ENCODE results near the gene ZG16B. TPM values are rescaled to one million over a fixed set of nuclear protein-coding genes. Genes with fewer than 3 reads are reported as not detected.

ZG16B gene
- total RNA-seq, 2 experiments from 2014 or later, result 2.3 to 3.1 TPM

GRCh38 chr16:2879854-2880508, 49.9 kb downstream of the ZG16B start:
- H3K9me3 Mint-ChIP-seq, result no peaks in the 10 kb centered on the region
- POLR2A ChIA-PET, result no interaction called here
- peaks cover 16% of the 10 kb centered on the region for H3K4me1 Mint-ChIP-seq
- H3K4me3 Mint-ChIP-seq, result no peak overlapping the region
- CTCF ChIA-PET, result interaction anchor here (1.1 to 3.8 kb wide), 2 partner anchors 12 to 39 kb away, joined by 3 to 16 read pairs; no protein-coding TSS in a partner anchor
- no peaks in the 10 kb centered on the region for H3K36me3 Mint-ChIP-seq (ENCODE audit: low read depth)
- no peak for DNase-seq
- peaks cover 7% of the 10 kb centered on the region for H3K27me3 Mint-ChIP-seq
- H3K27ac Mint-ChIP-seq, result no peak overlapping the region

Other genes with a start within 250 kb of the ZG16B start
- 10 to 100 TPM; 31.6 to 34.4 TPM for gene KCTD5, start 147.8 kb upstream of the ZG16B start, total RNA-seq
- 1 to 10 TPM; 1.5 to 1.7 TPM for gene PRSS27, start 110.1 kb upstream of the ZG16B start, total RNA-seq
- 100 to 1,000 TPM; 512 to 565 TPM for gene SRRM2, start 77.7 kb upstream of the ZG16B start, total RNA-seq
- 100 to 1,000 TPM; 224 to 249 TPM for gene ELOB, start 53.0 kb upstream of the ZG16B start, total RNA-seq
- gene PRSS33, start 42.7 kb upstream of the ZG16B start, total RNA-seq, result not detected
- gene PRSS41, start 31.8 kb upstream of the ZG16B start, total RNA-seq, result not detected
- gene PRSS21, start 13.1 kb upstream of the ZG16B start, total RNA-seq, result under 1 TPM; 0.27 to 0.67 TPM
- gene PRSS22, start 27.9 kb downstream of the ZG16B start, total RNA-seq, result not detected
- gene FLYWCH2, start 52.9 kb downstream of the ZG16B start, total RNA-seq, result 10 to 100 TPM; 16.8 to 21.0 TPM
- gene FLYWCH1, start 81.6 kb downstream of the ZG16B start, total RNA-seq, result 10 to 100 TPM; 46.8 to 52.7 TPM
- under 1 TPM in 1 of 2 experiments, not detected in 1; 0.08 TPM for gene KREMEN2, start 134.0 kb downstream of the ZG16B start, total RNA-seq
- gene PAQR4, start 139.0 kb downstream of the ZG16B start, total RNA-seq, result 10 to 100 TPM; 49.7 to 50.9 TPM
- 100 to 1,000 TPM; 122 to 151 TPM for gene PKMYT1, start 150.1 kb downstream of the ZG16B start, total RNA-seq
- not detected for gene CLDN9, start 182.6 kb downstream of the ZG16B start, total RNA-seq
- not detected for gene CLDN6, start 187.9 kb downstream of the ZG16B start, total RNA-seq
- 1 to 10 TPM; 1.8 to 2.1 TPM for gene TNFRSF12A, start 190.1 kb downstream of the ZG16B start, total RNA-seq
- gene HCFC1R1, start 193.6 kb downstream of the ZG16B start, total RNA-seq, result 10 to 100 TPM; 38.3 to 44.1 TPM
- 10 to 100 TPM; 49.5 to 58.4 TPM for gene THOC6, start 193.7 kb downstream of the ZG16B start, total RNA-seq
- under 1 TPM; 0.20 to 0.23 TPM for gene BICDL2, start 206.6 kb downstream of the ZG16B start, total RNA-seq
- gene MMP25, start 216.3 kb downstream of the ZG16B start, total RNA-seq, result 10 to 100 TPM; 18.1 to 19.8 TPM
- 1,000 to 10,000 TPM; 2,973 to 3,212 TPM for gene IL32, start 235.3 kb downstream of the ZG16B start, total RNA-seq

All from activated CD4-positive, alpha-beta T cell treated with anti-CD3 and anti-CD28 coated beads, Interleukin-2, amount 10 ng/mL, durations not matched to agents 7 days and 5 days (primary cell).